Left ventricle myocardium superior (tissue), 1 donor: ENCODE measurements around the gene PDGFRA. TPM values are rescaled to one million over a fixed set of nuclear protein-coding genes. Genes with fewer than 3 reads are reported as not detected.
"Not testable (repeated sequence)": the region's sequence is repeated elsewhere in the genome, so short reads cannot be mapped to it uniquely, and the experiment has no call there.

ENCODE experiments used
- ATAC-seq: fragments of 200-7000 bp; cut with Tn5 transposase; one replicate; pipeline ENCODE4 v1.9.1; 2020; ENCODE audit warnings: mild to moderate bottlenecking, moderate library complexity
- DNase-seq: peaks from one replicate; pipeline ENCODE4 v3.0.0-alpha.2; 2020
- intact Hi-C: fragments of 100-400 bp; cut with micrococcal nuclease; formaldehyde crosslinking; loops from one replicate; pipeline ENCODE4 v1.11.0; 2022
- total RNA-seq: library from RNA; stranded (reverse); fragmentation: NEBNext Ultra II Directional; extraction: Animal tissue kit (Norgen Biotek cat#: 25700); gene quantifications from one replicate; pipeline ENCODE4 v1.2.1, GENCODE V29; 2021
- donor health status: DM: no; HTN: yes; CAD: no; lungs with severe emphysema.

The PDGFRA gene
- total RNA-seq, 1 donor from 2014 or later, result 21.6 TPM

DNA sequence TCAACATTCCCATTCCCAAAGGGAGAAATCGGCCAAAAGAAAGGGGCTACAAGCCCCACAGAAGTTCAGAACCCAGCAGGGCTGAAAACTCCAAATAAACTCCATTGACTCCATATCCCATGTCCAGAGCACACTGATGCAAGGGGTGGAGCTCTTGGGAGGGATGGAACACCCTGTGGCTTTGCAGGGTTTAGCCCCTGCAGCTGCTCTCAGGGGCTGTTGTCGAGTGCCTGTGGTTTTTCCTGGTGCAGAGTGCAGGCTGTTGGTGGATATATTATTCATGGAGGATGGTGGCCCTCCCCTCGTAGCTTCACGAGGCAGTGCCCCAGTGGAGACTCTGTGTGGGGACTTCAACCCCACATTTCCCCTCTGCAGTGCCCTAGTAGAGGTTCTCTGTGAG is 53.7 kb downstream of the PDGFRA start:
- ATAC-seq (no peak), DNase-seq (no peak)
- intact Hi-C loops, result no loop called here

DNA sequence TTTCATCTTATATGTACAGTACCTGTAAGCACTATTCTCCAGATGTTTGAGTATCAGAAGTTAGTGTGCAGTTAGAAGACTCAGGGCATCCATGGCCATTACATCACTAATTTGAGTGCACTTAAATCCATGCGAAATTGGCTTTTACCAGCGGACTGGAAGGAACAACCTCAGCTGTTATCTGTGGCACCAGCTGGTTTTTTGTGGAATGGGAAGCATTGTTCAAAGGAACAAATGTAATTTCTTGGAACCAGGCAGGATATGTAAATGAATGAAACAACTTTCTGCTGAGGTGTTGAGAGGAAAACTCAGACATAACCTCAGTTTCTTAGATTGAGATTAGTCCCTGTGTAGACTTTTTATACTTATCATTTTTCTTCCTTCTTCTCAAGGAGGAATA is 60.2 kb downstream of the PDGFRA start:
- DNase-seq (no peak), ATAC-seq (no peak)

DNA sequence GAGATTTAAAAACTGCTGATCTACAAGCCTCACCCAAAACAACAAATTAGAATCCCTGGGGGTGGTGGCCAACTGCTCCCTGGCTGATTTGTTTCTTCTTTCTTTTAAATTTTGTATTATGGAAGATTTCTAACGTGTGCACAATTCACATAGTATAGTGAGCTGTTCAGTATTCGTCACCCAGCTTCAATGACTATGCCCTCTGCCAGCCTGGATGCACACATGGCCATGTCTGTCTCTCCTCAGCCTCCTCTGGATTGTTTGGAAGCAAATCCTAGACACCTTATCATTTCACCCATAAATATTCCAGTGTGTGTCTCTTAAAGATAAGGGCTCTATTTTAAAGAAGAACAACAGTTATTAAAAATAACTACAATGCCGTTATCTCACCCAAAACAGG is 61.9 kb downstream of the PDGFRA start:
- intact Hi-C loops, result no loop called here
- no peak for ATAC-seq
- no peak for DNase-seq

More for the DNA sequence above, 60.2 kb downstream of the PDGFRA start:
- intact Hi-C loops, result no loop called here

DNA sequence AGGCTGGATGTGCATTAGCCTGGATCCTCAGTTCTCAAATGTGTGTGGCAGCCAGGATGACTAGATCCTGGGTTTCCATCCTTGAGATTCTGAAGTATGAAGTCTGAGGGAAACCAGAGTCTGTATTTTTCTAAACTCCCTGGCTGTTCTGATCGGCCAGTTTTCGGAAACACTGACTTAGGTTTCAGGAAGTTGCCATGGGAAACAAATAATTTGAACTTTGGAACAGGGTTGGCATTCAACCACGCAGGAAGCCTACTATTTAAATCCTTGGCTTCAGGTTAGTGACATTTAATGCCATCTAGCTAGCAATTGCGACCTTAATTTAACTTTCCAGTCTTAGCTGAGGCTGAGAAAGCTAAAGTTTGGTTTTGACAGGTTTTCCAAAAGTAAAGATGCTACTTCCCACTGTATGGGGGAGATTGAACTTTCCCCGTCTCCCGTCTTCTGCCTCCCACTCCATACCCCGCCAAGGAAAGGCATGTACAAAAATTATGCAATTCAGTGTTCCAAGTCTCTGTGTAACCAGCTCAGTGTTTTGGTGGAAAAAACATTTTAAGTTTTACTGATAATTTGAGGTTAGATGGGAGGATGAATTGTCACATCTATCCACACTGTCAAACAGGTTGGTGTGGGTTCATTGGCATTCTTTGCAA is 67.6 kb downstream of the PDGFRA start:
- intact Hi-C loops, result no loop called here
- DNase-seq, result no peak
- ATAC-seq, result peak; percentile 43

DNA sequence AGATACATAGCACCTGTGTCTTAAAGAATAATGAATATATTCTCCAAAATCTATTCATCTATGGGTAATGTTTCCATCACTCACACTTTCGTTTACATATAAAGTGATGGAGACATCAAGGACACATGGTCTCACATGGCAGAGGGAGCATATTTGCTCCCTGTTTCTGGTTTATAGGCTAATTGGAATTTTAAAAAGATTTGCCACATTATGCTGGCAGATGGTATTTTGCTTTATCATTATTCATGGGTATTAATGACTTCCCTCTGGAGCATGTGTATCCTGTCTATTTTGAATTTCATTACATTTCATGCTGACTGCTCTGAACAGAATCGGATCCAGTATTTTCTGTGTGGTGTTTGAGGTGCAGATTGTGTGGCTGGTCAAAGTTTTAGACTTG is 79.0 kb downstream of the PDGFRA start:
- DNase-seq (no peak), ATAC-seq (no peak)
- intact Hi-C loops, result no loop called here

DNA sequence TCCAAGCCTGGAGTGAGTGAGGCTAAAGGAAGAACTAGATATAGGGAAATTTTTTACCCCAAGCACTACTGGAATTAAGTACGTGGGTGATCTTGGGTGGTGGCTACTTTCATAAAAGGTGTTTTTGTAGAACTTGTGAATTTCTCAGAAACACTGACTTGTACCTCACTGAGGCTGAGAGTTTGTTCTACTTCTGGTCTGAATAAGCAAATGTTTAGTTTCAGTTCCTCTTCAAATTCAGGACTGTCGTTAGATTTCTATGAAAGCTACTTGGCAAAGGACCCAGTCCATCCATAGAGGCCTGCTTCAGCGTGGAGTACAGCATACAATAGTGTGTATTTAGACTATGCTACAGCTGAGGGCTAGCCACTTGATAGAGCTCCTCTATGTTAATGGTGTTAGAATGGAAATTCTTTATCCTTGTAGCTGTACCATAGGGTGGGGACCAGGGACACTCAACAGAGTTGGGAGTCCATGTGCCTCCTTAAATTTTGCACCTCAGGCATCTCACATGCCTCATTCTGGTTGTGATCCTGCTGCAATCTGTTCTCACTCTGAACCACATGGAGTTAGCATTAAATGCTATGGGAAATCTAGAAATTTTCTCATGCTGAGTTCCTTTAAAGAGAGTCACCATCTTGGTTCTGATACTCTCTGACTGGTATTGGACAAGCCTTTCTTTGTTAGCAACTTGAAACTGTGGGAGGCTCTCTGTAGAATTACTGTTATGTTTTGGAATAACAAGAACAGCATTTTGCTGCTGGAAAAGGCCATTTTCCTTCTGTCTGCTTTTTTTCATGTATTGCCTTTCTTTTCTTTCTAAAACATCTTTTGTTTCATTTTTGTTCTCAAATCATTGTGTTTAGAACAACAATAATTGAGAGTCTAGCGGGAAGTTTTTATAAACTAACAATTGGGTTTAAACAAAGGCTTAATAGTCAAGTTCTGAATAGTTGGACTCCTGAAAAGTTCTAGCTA is 86.8 kb downstream of the PDGFRA start:
- DNase-seq (no peak), ATAC-seq (no peak)
- intact Hi-C loops, result no loop called here

DNA sequence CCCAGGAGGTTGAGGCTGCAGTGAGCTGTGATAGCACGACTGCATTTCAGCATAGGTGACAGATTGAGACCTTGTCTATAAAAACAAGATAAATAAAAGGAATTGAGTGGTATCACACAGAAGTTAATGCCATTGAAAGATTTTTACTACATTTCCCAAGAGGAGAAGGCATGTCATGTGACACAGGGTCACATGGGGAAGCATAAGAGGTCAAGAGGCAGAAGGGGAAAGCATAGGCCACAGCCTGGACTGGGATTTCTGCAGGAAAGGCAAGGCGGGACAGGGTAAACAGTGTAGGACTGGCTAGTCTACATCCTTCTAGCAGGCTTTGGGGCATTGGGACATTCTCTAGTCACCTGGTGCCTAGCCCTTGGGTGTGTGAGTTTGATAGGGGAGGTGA is 88.6 kb downstream of the PDGFRA start:
- intact Hi-C loops, result no loop called here
- no peak for ATAC-seq
- no peak for DNase-seq

DNA sequence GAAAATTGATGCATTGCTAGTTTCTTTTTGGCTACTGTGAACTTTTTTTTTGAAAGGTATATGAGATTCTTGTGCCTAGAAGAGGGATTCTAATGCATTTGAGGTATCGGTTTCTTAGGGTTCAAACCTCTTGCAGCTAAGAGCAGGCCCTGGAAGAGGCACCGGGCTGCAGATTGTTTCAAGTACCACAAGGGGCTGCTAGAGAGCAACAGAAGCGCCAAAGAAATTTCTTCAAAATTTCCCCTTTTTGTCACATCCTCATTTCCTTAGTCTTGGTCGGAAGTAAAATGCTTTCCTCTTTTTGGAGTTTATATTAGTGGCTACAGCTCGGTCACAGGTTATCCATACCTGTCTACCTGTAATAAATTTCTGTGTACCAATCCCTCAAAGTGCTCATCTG is 89.8 kb downstream of the PDGFRA start:
- peak; percentile 27 for ATAC-seq
- intact Hi-C loops, result no loop called here
- DNase-seq, result no peak

DNA sequence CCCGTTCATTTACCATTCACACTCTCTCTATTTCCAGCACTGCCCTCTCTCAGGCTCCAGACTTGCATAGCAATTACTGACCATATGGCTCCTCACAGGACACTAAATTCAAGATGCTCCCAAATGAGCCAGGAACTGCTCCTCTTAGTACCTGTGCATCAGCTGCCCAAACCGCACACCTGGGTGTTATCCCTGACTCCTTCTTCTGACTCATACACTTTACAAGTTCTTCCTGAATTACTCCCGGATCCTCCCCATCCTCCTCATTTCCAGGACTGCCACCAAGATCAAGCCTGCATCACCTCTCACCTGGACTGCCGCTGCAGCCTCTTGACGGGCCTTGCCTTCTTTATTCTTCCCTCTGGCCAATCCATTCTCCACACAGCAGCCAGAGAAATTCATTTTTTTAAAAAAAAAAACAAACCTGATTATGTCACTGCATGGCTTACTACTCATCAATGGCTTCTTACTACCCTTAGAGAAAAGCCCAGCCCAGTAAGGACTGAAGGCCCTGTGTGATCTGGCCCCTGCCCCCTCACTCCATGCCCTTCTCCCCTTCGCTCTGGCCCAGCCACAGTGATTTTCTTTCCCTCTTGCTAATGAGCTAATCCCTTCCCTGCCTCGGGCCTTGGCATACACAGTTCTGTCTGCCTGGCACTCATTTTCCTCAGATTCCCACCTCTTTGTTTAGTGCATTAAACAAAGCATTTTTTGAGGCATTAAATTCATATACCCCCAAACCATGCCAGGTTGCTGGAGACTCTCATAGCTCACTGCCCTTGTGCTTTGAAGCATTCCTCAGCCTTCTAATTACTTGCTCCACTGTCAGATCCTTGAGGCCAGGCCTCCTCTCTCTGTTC is 92.0 kb downstream of the PDGFRA start:
- no peak for ATAC-seq
- intact Hi-C loops, result loop anchor here (5.0 to 10.0 kb wide), 2 partner anchors 124 to 641 kb away; no protein-coding TSS in a partner anchor
- DNase-seq, result no peak

DNA sequence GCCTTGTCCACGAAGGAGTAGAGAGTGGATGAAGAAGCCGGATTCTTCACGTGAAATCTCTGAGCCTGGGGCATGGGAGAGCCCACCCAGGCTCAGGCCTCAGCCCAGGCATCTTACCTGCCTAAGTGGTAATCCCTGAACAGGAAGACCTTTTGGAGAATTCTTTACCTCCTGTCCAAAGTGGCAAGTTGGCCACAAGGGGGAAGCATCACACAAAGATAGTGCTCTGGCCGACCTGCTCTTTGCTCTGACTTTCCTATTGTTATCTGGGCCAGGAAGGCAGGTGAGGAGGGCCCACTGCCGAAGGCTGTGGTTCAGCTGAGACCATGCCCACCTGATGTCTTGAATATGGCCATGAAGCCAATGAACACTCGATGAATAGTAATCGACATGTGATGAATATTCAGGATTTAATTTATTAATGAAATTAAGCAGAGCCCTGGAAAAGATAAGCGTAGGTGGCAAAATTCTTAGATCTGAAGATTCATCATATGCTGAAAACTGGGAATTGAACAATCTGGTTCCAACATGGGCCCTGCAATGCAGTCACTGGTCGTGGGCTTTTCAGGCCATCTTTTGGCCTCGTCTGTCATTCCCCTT is 93.8 kb downstream of the PDGFRA start:
- intact Hi-C loops, result loop anchor here (5.0 to 10.0 kb wide), 2 partner anchors 122 to 639 kb away; no protein-coding TSS in a partner anchor
- peak; percentile 77 for ATAC-seq
- DNase-seq, result peak; percentile 47

DNA sequence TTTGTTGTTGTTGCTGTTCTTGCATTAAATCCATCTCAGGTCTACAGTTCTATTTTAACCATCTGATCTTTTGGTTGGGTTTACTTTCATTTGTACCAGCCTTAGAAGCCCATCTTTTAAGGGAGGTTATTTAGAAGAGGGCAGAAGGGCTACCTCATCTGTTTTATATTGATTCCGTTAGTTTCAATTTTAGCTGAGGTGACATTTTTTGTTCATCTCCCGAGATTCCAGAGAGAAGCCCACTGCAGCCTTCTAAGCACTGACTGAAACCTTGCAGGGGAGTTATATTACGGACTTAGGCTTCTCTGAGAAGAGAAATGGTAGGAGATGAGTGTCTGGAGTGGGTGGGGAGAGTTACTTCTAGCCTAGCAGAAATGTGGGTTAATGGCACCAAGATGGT is 101.8 kb downstream of the PDGFRA start:
- no peak for ATAC-seq
- DNase-seq, result no peak
- intact Hi-C loops, result no loop called here

DNA sequence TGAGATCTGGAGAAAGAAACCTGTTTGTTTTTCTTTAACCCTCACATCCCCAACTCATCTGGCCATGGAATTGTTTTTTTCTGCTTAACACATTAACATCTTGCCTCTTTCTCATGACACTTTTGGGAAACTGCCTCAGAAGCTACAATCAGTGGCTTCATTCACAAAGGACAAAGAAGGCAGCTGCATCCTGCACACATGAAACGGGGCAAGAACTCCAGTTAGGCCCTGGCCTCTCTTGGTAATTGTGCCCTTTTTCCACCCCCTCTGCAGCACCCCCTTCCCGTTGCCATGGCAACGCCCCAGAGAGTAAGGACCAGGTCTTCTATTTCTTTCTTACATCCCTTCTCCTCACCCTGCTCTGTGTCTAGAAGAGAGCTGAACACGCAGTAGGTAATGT is 103.4 kb downstream of the PDGFRA start:
- intact Hi-C loops, result no loop called here
- DNase-seq, result no peak
- no peak for ATAC-seq

DNA sequence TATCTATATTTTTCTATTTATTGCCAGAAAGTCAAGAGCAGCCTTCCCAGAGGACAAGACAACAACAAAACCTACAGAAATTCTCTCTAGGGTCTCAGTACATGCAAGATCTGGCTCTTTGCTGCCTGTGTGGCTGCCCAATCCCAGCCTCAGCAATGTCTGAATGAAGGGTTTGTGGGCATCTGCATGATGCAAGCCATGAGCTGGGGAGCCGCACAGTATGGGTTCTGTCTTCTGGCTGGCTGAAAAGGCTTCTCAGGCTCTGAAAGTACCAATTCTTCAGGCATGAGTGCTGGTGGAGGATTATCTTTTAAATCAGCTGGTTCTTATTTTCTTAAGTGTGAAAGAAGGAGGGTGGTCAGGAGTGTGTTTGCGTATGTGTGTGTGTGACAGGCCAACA is 104.6 kb downstream of the PDGFRA start:
- intact Hi-C loops, result no loop called here
- ATAC-seq (no peak), DNase-seq (no peak)

DNA sequence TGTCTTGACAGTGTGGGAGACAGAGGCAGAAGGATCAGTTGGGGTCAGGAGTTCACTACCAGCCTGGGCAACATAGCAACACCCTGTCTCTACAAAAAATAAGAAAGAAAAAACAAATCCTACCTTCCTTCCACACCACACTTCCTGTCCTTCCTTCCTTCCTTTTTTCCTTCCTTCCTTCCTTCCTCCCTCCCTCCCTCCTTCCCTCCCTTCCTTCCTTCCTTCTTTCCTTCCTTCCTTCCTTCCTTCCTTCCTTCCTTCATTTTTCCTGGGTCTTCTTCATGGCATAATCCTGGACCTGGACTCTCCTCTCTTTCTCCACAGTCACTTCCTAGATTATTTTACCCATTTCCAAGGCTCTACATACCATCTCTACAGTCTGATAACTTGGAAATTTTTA is 105.7 kb downstream of the PDGFRA start:
- ATAC-seq, intact Hi-C loops, DNase-seq: not testable (repeated sequence)

DNA sequence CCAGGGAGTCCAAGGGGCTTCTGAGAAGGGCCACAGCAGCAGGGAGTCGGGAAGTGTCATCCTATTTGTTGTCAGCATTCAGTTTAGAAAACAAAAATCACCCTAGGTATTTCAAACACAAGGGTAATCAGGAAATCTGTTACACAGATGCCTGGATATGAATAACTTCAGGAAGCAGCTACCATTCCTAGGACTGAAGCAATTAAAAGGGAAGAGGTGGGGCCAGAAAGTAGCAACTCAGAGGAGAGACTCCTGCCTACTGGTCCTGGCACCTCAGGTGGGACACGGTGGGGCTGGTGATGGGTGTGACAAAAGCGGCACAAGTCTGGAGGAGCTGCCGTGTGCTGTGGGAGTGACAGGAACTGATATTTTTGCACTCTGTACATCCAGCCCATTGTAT is 107.9 kb downstream of the PDGFRA start:
- intact Hi-C loops, result no loop called here
- no peak for DNase-seq
- ATAC-seq, result no peak

DNA sequence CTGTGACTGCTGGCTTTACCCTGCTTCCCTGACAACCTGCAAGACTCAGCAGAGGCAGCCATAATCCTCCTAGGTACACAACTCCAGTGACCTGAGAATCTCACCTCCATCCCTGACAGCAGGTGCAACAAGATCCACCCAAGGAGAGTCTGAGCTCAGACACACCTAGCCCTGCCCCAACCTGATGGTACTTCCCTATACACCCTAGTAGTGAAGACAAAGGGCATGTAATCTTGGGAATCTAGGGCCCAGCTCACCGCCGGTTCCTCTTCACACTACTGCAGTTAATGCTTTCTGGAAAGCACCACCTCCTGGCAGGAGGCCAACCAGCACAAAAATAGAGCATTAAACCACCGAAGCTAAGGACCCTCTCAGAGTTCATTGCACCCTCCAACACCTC is 113.0 kb downstream of the PDGFRA start:
- ATAC-seq, DNase-seq, intact Hi-C loops: not testable (repeated sequence)
